GM18909 (cell line): ENCODE data around the gene GPR3.
"Not testable (repeated sequence)": the region's sequence is repeated elsewhere in the genome, so short reads cannot be mapped to it uniquely, and the experiment has no call there.

Source experiments
- ATAC-seq: cut with Tn5 transposase; IDR thresholded peaks from one replicate; pipeline ENCODE4 v1.9.1; 2021; ENCODE audit warnings: mild to moderate bottlenecking; ENCODE audit not compliant: unreplicated experiment, poor library complexity

The GPR3 gene

GRCh38 chr1:27374362-27375086 is 17.9 kb upstream of the GPR3 start, which contains the start of gene FCN3:
Gene FCN3, minus strand, starts transcription at chr1:27374824. Its CDS starts 6 bp downstream, at chr1:27374818.
- no peak for ATAC-seq

DNA sequence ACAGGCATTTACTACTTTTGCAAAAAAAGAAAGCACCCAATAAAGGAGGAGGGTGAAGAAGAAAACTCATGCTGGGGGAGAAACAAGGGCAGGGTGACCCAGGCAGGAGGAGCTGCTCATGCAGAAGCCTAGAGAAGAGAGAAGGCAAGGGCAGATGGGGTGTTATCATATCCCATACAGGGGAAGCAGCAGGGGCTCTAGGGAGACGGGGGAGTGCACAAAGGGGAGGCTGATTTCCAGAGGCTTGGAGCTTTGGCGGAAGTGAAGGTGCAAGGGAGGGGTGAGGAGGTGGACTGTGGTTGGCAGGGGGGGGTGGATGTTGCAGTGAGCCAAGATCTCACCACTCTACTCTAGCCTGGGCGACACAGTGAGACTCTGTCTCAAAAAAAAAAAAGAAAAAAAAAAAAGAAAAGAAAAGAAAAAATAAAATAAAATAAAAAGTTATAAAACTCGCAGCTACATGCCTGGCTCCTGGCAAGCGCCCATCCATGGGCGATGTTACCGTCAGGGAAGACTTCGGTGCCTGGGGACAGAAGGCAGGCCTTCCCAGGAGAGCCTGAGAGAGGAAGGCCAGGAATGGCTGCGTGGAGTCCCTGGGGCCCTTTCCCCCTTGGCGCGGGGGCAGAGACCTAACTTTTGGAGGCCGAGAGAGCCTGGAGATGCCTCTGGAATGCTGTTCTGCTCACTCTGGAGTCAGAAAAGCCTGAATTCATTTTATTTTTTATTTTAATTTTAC is 14.5 kb upstream of the GPR3 start:
- no peak for ATAC-seq

- no peak for ATAC-seq
Measured at GRCh38 chr1:27379564-27380122, 12.8 kb upstream of the GPR3 start.

DNA sequence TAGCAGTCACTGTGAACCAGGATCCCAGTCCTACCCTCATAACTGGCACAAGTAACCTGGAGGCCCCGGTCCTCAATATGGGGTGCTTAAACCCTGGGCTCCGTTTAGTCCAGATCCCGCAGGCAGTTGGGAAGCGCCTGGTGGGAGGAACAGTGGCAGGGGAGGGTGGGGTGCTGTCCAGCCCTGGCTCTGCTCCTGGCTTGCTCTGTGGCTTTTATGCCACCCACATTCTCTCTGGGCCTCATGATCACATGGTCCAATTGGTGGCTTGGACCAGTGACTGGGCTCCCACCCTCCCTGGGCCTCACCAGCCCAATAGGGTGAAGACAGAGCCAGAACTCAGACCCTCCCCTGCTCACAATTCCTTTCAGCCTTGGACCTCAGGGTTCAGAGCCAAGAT is 12.2 kb upstream of the GPR3 start:
- ATAC-seq, result no peak

- ATAC-seq, result no peak
Measured at GRCh38 chr1:27380766-27381733, 11.4 kb upstream of the GPR3 start.

GRCh38 chr1:27381969-27382762 is 10.3 kb upstream of the GPR3 start:
- ATAC-seq, result no peak

GRCh38 chr1:27383039-27383605 is 9.3 kb upstream of the GPR3 start, which contains the start of gene CD164L2:
Gene CD164L2, minus strand, starts transcription at chr1:27383333. Its CDS starts 94 bp downstream, at chr1:27383239.
- no peak for ATAC-seq

GRCh38 chr1:27383661-27384060 is 8.8 kb upstream of the GPR3 start:
- ATAC-seq, result no peak

- ATAC-seq, result not testable (repeated sequence)
Measured at GRCh38 chr1:27384797-27385196, 7.6 kb upstream of the GPR3 start.

DNA sequence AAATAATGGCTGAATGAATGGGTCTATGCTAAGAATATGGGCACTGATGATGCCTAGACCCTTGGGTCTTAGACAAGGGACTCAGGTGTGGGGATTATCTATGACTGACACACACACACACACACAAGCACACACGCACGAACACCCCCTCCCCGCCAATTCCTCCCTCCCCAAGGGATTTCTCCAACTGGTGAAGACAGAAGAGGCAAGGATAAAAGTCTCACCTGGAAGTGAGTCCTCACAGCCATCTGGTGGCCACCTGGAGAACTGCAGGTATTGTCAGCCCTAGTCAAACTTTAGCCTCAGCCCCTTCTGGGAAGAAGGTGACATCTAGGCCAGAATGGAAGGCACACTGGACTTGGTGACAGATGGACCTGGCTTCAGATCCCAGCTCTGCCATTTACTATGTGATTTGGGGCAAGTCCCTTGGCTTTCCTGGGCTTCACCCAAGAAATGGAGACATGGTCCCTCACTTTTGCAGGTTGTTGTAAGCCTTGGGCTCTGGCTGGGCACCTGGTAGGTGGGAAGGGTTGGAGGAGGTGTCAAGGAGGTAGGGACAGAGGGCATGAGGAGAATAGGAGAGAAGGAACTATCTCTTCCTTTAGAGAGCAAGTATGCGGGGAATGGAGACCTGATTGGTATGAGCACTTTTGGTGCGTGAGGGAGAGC is 4.0 kb upstream of the GPR3 start:
- ATAC-seq, result no peak

- no peak for ATAC-seq
Measured at GRCh38 chr1:27391511-27392095, 819 bp upstream of the GPR3 start.

GRCh38 chr1:27392778-27393635 is 585 bp downstream of the GPR3 start:
- no peak for ATAC-seq

- no peak for ATAC-seq
Measured at GRCh38 chr1:27393641-27394281, 1.3 kb downstream of the GPR3 start.

GRCh38 chr1:27394282-27394658 is 1.8 kb downstream of the GPR3 start:
- ATAC-seq, result no peak

- no peak for ATAC-seq
Measured at GRCh38 chr1:27394925-27395324, 2.5 kb downstream of the GPR3 start.

DNA sequence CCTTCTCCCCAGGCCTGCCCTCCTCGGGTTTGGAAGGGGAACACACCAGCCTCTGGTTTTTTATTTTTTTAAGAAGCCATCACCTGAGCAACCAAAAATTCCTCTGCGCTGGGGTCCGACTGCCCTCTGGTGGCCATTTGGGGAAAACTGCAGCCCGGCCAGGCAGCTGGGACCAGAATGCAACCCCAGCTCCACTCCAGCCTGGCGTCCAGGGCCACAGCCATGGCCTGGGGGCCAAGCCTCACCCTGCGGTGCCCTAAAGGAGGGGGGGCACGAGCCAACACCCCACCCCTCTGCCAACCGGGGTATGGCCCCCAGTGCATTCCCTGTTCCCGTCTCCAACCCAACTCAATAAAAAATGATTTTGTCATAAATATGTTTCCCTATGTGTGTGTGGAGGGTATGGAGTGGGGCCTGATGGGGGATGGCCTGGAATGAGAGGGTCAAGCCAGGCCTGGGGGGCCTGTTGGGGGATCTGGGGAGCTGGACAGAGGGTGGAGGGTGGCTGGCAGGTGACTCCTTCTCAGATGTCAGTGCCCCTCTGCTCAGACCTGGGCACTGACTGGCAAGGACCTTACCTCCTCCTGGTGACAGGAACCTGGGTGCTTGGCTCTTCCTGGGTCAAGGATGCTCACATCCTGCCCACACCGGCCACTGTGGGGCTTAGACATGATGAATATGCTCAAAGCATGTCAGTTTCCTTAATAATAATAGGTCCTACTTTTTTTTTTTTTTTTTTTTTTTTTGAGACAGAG is 3.2 kb downstream of the GPR3 start:
- ATAC-seq, result peak; percentile 34
